GM23338 (cell line): ENCODE results near the gene SLC16A9.

ENCODE experiments used
- CREB1 ChIP-seq: fragments of 250-450 bp; sonication (Bioruptor Pico); IDR thresholded peaks from 2 replicates; pipeline ENCODE4 v1.5.0; 2020; ENCODE audit warnings: low read depth, mild to moderate bottlenecking, moderate library complexity
- EZH2 ChIP-seq: fragments of 200-600 bp; sonication (generic); IDR thresholded peaks from one replicate; pipeline ENCODE4 v1.8.0; 2017; ENCODE audit warnings: antibody characterized with exemption, mild to moderate bottlenecking, low read depth; ENCODE audit not compliant: unreplicated experiment
- EZH2phosphoT487 ChIP-seq: fragments of 200-600 bp; sonication (generic); IDR thresholded peaks from one replicate; pipeline ENCODE4 v1.8.1; 2018; ENCODE audit warnings: antibody characterized with exemption; ENCODE audit not compliant: unreplicated experiment
- JUNB ChIP-seq: IDR thresholded peaks from one replicate; pipeline ENCODE4 v1.6.1; 2016; ENCODE audit warnings: antibody characterized with exemption; ENCODE audit not compliant: unreplicated experiment
- NANOG ChIP-seq: IDR thresholded peaks from 2 replicates; pipeline ENCODE4 v1.6.1; 2016; ENCODE audit warnings: antibody characterized with exemption, borderline replicate concordance
- POLR2AphosphoS5 ChIP-seq: IDR thresholded peaks from 2 replicates; pipeline ENCODE4 v1.6.1; 2016; ENCODE audit warnings: antibody characterized with exemption, low read depth
- STAT1 ChIP-seq: IDR thresholded peaks from one replicate; pipeline ENCODE4 v1.6.1; 2016; ENCODE audit warnings: antibody characterized with exemption; ENCODE audit not compliant: unreplicated experiment
- ZNF331 ChIP-seq: fragments of 250-450 bp; sonication (Bioruptor Pico); IDR thresholded peaks from 2 replicates; pipeline ENCODE4 v1.5.0; 2020; ENCODE audit warnings: low read depth, mild to moderate bottlenecking, moderate library complexity
- TF ChIP-seq, protein P1 (sequence below): IDR thresholded peaks from 2 replicates; pipeline ENCODE4 v1.6.1; 2016; ENCODE audit warnings: antibody characterized with exemption
- TF ChIP-seq, protein P2 (sequence below), 2 experiments: fragments of 200-600 bp in 1 of 2; sonication (generic) in 1 of 2; conservative IDR thresholded peaks; 2 replicates each; pipeline versions ENCODE4 v1.5.1 to v1.6.1; 2016 to 2017; ENCODE audit warnings: antibody characterized with exemption in 2 of 2, low read depth in 2 of 2, mild to moderate bottlenecking in 2 of 2, moderate library complexity in 1 of 2
- TF ChIP-seq, protein P3 (sequence below): IDR thresholded peaks from one replicate; pipeline ENCODE4 v1.6.1; 2018; ENCODE audit warnings: antibody characterized with exemption; ENCODE audit not compliant: unreplicated experiment
- TF ChIP-seq, protein P4 (sequence below): fragments of 250-450 bp; sonication (Bioruptor Pico); IDR thresholded peaks from 2 replicates; pipeline ENCODE4 v1.5.0; 2020; ENCODE audit warnings: mild to moderate bottlenecking, moderate library complexity

DNA sequence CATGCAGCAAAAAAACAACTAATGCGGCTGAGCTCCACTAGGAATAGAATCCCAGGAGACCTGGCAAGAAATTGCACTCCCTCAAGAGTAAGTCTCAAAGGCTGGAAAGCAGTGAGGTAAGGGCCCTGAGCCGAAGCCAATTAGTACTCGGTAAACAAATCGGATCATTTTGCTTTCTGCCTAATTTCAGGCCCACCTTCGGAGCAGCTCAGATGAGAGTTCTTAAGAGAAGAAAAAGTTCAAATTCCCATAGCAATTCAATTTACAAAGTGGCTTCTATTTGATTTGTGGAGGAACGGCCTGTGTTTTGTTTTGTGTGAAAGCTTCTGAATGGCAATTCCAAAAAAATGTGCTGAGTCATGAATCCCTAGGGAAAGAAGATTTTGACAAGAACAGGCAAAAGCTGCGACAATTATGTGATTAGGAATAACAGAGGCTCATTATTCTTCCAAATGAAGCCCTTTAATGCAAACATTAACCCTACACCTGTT, 60.9 kb downstream of the SLC16A9 start:
- TF ChIP-seq, protein P1, sequence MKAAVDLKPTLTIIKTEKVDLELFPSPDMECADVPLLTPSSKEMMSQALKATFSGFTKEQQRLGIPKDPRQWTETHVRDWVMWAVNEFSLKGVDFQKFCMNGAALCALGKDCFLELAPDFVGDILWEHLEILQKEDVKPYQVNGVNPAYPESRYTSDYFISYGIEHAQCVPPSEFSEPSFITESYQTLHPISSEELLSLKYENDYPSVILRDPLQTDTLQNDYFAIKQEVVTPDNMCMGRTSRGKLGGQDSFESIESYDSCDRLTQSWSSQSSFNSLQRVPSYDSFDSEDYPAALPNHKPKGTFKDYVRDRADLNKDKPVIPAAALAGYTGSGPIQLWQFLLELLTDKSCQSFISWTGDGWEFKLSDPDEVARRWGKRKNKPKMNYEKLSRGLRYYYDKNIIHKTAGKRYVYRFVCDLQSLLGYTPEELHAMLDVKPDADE, result no peak
- TF ChIP-seq, protein P2, sequence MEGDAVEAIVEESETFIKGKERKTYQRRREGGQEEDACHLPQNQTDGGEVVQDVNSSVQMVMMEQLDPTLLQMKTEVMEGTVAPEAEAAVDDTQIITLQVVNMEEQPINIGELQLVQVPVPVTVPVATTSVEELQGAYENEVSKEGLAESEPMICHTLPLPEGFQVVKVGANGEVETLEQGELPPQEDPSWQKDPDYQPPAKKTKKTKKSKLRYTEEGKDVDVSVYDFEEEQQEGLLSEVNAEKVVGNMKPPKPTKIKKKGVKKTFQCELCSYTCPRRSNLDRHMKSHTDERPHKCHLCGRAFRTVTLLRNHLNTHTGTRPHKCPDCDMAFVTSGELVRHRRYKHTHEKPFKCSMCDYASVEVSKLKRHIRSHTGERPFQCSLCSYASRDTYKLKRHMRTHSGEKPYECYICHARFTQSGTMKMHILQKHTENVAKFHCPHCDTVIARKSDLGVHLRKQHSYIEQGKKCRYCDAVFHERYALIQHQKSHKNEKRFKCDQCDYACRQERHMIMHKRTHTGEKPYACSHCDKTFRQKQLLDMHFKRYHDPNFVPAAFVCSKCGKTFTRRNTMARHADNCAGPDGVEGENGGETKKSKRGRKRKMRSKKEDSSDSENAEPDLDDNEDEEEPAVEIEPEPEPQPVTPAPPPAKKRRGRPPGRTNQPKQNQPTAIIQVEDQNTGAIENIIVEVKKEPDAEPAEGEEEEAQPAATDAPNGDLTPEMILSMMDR (conservative IDR thresholded peaks at IDR 0.05; ENCODE audit: low read depth in 2 of 2), result no peak
- TF ChIP-seq EZH2, result no peak
- TF ChIP-seq ZNF331 (CRISPR knock-in tag), result no peak
- TF ChIP-seq POLR2AphosphoS5, result no peak
- TF ChIP-seq CREB1 (CRISPR knock-in tag), result no peak
- no peak for TF ChIP-seq EZH2phosphoT487
- TF ChIP-seq, protein P3, sequence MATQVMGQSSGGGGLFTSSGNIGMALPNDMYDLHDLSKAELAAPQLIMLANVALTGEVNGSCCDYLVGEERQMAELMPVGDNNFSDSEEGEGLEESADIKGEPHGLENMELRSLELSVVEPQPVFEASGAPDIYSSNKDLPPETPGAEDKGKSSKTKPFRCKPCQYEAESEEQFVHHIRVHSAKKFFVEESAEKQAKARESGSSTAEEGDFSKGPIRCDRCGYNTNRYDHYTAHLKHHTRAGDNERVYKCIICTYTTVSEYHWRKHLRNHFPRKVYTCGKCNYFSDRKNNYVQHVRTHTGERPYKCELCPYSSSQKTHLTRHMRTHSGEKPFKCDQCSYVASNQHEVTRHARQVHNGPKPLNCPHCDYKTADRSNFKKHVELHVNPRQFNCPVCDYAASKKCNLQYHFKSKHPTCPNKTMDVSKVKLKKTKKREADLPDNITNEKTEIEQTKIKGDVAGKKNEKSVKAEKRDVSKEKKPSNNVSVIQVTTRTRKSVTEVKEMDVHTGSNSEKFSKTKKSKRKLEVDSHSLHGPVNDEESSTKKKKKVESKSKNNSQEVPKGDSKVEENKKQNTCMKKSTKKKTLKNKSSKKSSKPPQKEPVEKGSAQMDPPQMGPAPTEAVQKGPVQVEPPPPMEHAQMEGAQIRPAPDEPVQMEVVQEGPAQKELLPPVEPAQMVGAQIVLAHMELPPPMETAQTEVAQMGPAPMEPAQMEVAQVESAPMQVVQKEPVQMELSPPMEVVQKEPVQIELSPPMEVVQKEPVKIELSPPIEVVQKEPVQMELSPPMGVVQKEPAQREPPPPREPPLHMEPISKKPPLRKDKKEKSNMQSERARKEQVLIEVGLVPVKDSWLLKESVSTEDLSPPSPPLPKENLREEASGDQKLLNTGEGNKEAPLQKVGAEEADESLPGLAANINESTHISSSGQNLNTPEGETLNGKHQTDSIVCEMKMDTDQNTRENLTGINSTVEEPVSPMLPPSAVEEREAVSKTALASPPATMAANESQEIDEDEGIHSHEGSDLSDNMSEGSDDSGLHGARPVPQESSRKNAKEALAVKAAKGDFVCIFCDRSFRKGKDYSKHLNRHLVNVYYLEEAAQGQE, result no peak
- no peak for TF ChIP-seq JUNB
- TF ChIP-seq NANOG, result no peak
- TF ChIP-seq STAT1, result no peak
- TF ChIP-seq, protein P4, sequence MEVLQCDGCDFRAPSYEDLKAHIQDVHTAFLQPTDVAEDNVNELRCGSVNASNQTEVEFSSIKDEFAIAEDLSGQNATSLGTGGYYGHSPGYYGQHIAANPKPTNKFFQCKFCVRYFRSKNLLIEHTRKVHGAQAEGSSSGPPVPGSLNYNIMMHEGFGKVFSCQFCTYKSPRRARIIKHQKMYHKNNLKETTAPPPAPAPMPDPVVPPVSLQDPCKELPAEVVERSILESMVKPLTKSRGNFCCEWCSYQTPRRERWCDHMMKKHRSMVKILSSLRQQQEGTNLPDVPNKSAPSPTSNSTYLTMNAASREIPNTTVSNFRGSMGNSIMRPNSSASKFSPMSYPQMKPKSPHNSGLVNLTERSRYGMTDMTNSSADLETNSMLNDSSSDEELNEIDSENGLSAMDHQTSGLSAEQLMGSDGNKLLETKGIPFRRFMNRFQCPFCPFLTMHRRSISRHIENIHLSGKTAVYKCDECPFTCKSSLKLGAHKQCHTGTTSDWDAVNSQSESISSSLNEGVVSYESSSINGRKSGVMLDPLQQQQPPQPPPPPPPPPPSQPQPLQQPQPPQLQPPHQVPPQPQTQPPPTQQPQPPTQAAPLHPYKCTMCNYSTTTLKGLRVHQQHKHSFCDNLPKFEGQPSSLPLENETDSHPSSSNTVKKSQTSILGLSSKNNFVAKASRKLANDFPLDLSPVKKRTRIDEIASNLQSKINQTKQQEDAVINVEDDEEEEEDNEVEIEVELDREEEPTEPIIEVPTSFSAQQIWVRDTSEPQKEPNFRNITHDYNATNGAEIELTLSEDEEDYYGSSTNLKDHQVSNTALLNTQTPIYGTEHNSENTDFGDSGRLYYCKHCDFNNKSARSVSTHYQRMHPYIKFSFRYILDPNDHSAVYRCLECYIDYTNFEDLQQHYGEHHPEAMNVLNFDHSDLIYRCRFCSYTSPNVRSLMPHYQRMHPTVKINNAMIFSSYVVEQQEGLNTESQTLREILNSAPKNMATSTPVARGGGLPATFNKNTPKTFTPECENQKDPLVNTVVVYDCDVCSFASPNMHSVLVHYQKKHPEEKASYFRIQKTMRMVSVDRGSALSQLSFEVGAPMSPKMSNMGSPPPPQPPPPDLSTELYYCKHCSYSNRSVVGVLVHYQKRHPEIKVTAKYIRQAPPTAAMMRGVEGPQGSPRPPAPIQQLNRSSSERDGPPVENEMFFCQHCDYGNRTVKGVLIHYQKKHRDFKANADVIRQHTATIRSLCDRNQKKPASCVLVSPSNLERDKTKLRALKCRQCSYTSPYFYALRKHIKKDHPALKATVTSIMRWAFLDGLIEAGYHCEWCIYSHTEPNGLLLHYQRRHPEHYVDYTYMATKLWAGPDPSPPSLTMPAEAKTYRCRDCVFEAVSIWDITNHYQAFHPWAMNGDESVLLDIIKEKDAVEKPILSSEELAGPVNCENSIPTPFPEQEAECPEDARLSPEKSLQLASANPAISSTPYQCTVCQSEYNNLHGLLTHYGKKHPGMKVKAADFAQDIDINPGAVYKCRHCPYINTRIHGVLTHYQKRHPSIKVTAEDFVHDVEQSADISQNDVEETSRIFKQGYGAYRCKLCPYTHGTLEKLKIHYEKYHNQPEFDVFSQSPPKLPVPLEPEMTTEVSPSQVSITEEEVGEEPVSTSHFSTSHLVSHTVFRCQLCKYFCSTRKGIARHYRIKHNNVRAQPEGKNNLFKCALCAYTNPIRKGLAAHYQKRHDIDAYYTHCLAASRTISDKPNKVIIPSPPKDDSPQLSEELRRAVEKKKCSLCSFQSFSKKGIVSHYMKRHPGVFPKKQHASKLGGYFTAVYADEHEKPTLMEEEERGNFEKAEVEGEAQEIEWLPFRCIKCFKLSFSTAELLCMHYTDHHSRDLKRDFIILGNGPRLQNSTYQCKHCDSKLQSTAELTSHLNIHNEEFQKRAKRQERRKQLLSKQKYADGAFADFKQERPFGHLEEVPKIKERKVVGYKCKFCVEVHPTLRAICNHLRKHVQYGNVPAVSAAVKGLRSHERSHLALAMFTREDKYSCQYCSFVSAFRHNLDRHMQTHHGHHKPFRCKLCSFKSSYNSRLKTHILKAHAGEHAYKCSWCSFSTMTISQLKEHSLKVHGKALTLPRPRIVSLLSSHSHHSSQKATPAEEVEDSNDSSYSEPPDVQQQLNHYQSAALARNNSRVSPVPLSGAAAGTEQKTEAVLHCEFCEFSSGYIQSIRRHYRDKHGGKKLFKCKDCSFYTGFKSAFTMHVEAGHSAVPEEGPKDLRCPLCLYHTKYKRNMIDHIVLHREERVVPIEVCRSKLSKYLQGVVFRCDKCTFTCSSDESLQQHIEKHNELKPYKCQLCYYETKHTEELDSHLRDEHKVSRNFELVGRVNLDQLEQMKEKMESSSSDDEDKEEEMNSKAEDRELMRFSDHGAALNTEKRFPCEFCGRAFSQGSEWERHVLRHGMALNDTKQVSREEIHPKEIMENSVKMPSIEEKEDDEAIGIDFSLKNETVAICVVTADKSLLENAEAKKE (CRISPR knock-in tag), result no peak
